ENCODE measurements around the gene CWC25.
"Not testable (repeated sequence)": the region's sequence is repeated elsewhere in the genome, so short reads cannot be mapped to it uniquely, and the experiment has no call there.

CWC25 gene

DNA sequence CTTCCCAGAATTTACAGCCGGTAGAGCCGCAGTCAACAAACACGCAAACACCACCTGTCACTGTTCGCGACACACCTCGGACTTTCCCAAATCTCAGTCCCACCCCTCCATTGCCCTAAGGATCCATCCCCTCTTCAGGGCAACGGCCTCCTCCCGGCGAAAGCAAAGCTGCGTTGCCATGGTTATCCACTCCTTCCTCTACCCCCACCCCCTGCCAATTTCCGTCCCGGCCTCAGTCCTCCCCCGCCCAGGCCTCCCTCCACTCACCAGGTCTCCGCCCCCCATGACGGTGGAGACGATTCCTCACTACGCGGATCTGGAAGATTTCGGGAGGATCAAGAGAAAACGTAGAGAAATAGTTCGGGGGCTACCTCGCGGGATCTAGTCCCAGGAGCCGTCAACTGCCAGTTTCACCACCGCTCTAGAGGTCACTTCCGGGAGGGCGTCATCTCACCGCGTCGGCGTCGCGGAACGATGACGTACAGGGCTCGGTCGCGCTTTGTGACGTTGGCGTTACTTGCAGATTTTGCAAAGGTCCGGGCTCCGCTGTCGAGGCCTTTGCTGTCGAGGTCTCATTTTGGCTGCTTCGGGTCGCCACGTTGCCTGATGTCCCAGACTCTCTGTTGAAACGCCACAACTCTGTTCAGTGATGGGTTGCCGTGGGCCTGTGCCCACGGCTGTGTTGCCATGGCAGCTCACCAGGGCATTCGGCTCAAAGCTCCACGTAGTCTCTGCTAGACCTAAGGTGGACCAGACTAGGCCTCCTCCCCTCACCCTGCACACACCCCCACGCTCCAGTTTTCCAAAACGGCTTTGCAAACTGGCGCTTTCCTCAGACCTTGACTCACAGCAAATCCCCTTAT lies at the start of gene CWC25:
Gene CWC25 (minus strand): TSS at position 423 of the 863 bp plus-strand sequence. CDS start 138 bp downstream, at position 285.
- peak; percentile 92 for DNase-seq (ENCODE audit: low read depth)

GRCh38 chr17:38873640-38874380 lies 48.7 kb upstream of the CWC25 start:
- DNase-seq (ENCODE audit: low read depth): no peak

GRCh38 chr17:38872671-38873385 lies 47.7 kb upstream of the CWC25 start:
- no peak for DNase-seq (ENCODE audit: low read depth)

DNA sequence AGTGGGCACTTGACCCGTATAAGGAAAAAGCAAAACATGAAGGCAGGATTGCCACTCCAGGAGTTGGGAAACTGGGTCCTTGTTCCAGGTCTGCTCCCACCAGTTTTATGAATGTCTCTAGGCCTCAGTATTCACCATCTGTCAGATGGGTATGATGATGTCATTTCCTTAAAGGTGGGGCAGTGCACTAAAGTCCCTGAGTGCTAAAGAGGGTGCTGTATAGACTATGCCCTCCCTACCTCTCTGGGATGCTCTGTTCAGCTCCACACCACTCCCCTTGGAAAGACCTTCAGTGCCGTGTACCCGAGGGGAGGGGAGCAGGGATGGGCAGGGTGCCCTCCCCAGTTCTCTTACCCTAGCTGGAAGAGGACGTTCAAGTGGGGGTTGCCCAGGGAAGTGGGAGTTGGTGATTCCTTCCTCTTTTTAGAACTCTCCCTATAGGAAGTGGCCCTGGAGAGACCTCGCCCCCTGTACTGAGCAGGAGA lies 46.9 kb upstream of the CWC25 start:
- DNase-seq (ENCODE audit: low read depth): no peak

DNA sequence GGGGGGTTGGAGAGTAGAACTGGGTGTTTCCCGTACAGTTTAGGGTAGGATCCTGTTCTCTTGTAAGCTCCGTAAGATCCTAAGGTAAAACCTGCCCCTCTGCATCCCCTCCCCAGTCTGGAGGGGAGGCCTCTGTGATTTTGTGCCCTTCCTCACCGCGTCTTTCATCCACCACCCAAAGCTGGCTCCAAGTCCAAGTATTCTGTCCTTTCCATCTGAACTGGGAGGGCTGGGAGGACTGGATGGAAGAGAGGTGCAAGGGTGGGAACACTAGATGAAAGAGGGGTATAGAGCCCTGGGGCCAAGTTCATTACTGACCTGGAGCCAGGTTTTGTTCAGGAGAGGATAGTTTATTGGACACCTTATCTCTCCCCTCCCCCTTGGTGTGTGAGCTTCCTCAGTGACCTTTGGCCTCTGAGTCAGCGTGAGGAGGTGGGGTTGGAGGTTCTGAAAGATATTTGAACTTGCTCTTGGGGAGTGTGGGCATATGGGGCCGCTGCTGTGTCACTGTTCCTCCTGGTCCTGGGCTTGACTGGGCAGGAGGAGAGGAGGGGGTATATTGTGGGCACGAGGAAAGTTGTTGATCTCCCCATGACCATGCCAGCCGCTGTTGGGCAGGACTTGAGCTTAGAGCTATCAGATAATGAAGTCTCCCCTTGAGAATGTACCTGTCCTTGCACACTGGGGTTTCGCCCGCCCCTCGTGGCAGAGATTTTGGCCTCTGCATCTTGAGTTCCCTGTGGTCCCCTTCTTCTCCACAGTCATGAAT lies 46.3 kb upstream of the CWC25 start:
- peak; percentile 68 for DNase-seq (ENCODE audit: low read depth)

- DNase-seq (ENCODE audit: low read depth): peak; percentile 45
Observed at GRCh38 chr17:38870259-38871165, 45.4 kb upstream of the CWC25 start.

DNA sequence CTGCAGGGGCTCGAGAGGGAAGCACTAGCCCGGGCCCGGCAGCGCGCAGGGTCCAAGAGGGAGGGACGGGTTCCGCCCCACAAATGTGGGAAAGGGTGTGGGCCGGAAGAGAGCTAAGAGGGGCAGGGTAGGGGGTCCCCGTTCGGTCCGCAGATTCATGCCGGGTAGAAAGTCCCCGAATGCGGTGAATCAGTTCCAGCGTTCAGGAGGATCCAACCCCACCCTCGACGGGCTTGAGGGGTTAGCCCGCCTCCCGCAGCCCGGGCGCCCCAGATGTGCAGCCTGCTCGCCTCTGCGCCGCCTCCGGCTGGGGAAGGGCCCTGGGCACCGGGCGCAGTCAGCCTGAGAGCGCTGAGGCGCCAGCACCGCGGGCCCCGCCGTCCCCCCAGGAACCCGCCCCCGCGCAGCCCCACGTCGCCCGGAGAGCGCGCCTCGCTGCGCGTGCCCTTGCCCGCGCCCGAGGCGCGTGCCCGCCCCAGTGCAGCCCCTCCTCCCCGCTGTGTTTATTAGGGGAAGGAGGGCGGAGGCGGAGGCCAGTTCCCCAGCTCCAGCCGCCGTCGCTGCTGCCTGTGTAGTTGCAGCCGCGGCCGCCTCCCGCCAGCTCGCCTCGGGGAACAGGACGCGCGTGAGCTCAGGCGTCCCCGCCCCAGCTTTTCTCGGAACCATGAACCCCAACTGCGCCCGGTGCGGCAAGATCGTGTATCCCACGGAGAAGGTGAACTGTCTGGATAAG lies 44.6 kb upstream of the CWC25 start, which contains the start of gene LASP1:
Gene LASP1 (plus strand): TSS at position 533 of the 733 bp plus-strand sequence. CDS start 132 bp downstream, at position 665.
- peak; percentile 75 for DNase-seq (ENCODE audit: low read depth)

DNA sequence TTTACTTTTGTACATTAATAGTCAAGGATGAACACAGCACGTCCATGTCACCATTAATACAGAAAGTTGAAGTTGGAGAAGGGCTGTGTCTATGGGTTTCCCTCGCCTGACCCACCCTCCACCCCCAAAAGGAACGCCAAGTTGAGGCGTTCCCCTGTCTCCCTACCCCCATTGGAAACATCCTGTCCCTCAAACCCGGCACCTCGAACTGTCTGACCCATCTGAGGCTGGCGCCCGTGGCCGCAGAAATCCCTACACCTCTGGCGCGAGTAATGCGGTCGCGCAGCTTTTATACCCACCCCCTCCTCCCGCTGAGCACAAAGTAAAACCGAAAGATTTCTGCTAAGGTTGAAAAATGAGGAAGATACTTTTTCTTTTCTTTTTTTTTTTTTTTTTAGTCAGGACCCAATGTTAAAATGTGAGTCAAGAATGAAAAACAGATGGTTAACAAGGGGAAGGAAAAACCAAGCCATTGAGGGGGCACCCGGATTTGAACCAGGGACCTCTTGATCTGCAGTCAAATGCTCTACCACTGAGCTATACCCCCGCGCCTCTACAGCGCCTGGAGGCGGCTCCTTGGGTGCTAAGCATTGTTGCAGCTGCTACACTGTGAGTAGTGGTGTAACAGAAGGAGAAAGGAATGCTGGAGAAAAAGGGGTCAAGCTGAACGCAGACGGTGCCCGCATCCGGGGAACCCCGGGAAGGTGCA lies 43.9 kb upstream of the CWC25 start:
- peak; percentile 78 for DNase-seq (ENCODE audit: low read depth)

- DNase-seq (ENCODE audit: low read depth): no peak
Observed at GRCh38 chr17:38867968-38868816, 43.1 kb upstream of the CWC25 start.

DNA sequence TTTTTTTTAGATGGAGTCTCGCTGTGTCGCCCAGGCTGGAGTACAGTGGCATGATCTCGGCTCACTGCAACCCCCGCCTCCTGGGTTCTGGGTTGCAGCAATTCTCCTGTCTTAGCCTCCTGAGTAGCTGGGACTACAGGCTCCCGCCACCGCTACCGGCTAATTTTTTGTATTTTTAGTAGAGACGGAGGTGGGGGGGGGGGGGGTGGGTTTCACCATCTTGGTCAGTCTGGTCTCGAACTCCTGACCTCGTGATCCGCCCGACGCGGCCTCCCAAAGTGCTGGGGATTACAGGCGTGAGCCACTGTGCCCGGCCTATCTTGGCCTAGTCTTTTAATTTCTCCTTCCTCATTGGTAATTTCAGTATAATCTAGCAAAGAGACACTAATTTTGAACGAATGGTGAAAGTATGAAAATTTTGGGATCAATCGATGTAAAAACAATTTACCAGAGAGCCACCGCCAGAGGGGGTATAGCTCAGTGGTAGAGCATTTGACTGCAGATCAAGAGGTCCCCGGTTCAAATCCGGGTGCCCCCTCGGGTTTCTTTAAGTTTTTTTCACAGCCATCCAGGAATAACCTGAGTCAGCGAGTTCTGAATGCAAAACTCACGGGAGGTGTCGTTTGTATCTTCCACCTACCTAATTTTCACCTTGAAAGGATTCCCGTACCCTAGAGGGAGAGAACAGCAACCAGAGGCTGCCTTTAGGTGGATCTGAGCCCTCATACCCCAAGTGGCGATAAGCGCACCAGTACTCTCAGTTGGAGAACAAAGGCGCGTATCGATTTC lies 42.3 kb upstream of the CWC25 start:
- DNase-seq (ENCODE audit: low read depth): peak; percentile 39

GRCh38 chr17:38864636-38865398 lies 39.7 kb upstream of the CWC25 start:
- no peak for DNase-seq (ENCODE audit: low read depth)

DNA sequence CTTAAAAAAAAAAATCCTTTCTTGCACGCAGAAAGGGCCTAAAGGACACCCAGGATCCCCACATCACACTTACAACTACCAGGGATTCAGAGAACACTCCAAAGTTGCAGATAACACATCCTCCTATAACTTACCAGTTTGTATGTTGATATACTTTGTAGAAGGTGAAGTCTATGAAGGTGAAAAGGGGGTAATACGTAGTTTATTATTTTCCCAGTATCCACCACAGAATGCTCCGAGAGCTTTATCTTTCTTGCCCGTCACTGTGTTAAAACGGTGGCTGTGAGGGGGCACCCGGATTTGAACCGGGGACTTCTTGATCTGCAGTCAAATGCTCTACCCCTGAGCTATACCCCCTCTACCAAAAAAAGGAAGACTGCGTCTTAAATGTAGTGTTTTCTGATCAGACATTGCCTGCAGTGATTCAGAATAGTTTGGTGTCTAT lies 36.3 kb upstream of the CWC25 start:
- no peak for DNase-seq (ENCODE audit: low read depth)

DNA sequence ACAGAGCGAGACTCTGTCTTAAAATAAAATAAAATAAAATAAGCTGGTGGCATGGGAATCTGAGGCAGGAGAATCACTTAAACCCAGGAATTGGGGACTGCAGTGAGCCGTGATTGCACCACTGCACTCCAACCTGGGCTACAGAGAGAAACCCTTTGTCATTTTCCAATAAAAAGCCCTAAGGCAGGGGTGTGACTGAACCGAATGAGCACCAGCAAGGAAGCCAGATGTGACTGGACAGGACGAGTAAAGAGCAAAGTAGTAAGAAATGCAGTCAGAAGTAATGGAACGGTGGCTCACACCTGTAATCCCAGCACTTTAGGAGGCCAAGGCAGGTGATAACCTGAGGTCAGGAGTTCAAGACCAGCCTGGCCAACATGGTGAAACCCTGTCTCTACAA lies 32.1 kb upstream of the CWC25 start:
- no peak for DNase-seq (ENCODE audit: low read depth)

GRCh38 chr17:38855101-38855714 lies 30.1 kb upstream of the CWC25 start:
- not testable (repeated sequence) for DNase-seq (ENCODE audit: low read depth)

GRCh38 chr17:38853292-38854219 lies 28.4 kb upstream of the CWC25 start, which contains the start of gene RPL23:
RPL23 (minus strand) TSS chr17:38853721; CDS start chr17:38853710, 11 bp downstream.
- peak; percentile 81 for DNase-seq (ENCODE audit: low read depth)

Measured in activated gamma-delta T cell treated with anti-CD3 and anti-CD28 coated beads, Interleukin-2, amount 50 U/mL, for 16 hours (primary cell).